Measurements from ENCODE around the gene ATP6V0A4. TPM values are rescaled to one million over a fixed set of nuclear protein-coding genes. Genes with fewer than 3 reads are reported as not detected.

The ATP6V0A4 gene
- total RNA-seq, 6 experiments from 2014 or later: not detected

DNA sequence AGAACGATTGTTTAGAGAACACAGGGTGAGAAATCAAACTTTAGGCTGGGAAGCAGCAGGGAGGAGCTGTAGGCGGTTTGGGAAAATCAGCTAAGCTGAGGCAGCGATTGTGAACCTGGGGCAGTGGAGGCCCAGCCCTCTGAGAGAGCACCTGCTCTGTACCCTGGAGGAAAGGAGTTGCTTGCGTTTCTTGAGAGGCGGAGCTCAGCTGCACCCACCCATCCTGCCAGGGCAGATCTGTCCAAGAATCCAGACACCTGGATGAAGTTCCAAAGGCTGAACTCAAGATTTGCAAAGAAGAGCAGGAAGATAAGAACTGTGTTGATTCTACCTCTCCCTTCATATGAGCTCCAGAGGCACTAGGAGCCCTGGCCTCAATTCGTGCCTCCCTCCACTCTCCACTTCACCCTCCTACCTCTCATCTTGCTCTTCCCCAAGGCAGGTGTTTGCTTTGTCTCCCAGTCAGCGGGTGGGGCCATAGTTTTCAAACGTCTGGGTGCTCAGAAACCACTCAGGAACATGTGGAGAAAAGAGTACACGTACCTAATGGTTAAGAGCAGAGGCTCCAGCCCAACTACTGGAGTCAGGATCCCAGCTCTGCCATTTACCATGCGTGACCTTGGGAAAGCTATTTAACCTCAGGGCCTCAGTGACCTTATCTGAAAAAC is 21.7 kb downstream of the ATP6V0A4 start:
- 63% methylated on average over 9 of the region's 10 CpGs for WGBS (ENCODE audit: insufficient coverage, low coverage, low lambda C conversion rate, missing lambda C conversion rate)
- no peak overlapping the region for H3K27ac ChIP-seq
- H3K36me3 ChIP-seq: no peaks in the 10 kb centered on the region
- no peak for DNase-seq
- no peak for ATAC-seq
- TF ChIP-seq POLR2A (IDR thresholded peaks at IDR 0.05) (no peak), CTCF (IDR thresholded peaks at IDR 0.05) (no peak)
- H3K27me3 ChIP-seq: no peaks in the 10 kb centered on the region
- no peaks in the 10 kb centered on the region for H3K9me3 ChIP-seq
- no peak overlapping the region for H3K4me3 ChIP-seq
- no peaks in the 10 kb centered on the region for H3K4me1 ChIP-seq
- intact Hi-C loops (cut with DNase I): no loop called here

GRCh38 chr7:138773817-138774216 is 24.2 kb downstream of the ATP6V0A4 start:
- no CpG with 5 or more reads among the region's 12 CpGs for WGBS (ENCODE audit: insufficient coverage, low coverage, low lambda C conversion rate, missing lambda C conversion rate)
- Histone ChIP-seq H3K27me3 (no peaks in the 10 kb centered on the region), H3K9me3 (no peaks in the 10 kb centered on the region), H3K36me3 (no peaks in the 10 kb centered on the region), H3K4me1 (no peaks in the 10 kb centered on the region), H3K4me3 (no peak overlapping the region), H3K27ac (no peak overlapping the region)
- no peak for TF ChIP-seq POLR2A (IDR thresholded peaks at IDR 0.05)
- no peak for TF ChIP-seq CTCF (IDR thresholded peaks at IDR 0.05)
- intact Hi-C loops (cut with DNase I): no loop called here
- ATAC-seq: peak in 1 of 4 donors; percentile 18
- DNase-seq: no peak

GRCh38 chr7:138773176-138773575 is 24.8 kb downstream of the ATP6V0A4 start:
- Histone ChIP-seq H3K27me3 (no peaks in the 10 kb centered on the region), H3K27ac (no peak overlapping the region), H3K4me1 (no peaks in the 10 kb centered on the region), H3K36me3 (no peaks in the 10 kb centered on the region), H3K4me3 (no peak overlapping the region), H3K9me3 (no peaks in the 10 kb centered on the region)
- 77% methylated on average over 3 of the region's 9 CpGs for WGBS (ENCODE audit: insufficient coverage, low coverage, low lambda C conversion rate, missing lambda C conversion rate)
- no peak for DNase-seq
- peak in 1 of 4 donors; percentile 19 for ATAC-seq
- intact Hi-C loops (cut with DNase I): no loop called here
- TF ChIP-seq POLR2A (IDR thresholded peaks at IDR 0.05) (no peak), CTCF (IDR thresholded peaks at IDR 0.05) (no peak)

GRCh38 chr7:138770904-138771303 is 27.1 kb downstream of the ATP6V0A4 start:
- Histone ChIP-seq H3K4me1 (no peaks in the 10 kb centered on the region), H3K27ac (no peak overlapping the region), H3K36me3 (no peaks in the 10 kb centered on the region), H3K4me3 (no peak overlapping the region), H3K27me3 (no peaks in the 10 kb centered on the region), H3K9me3 (no peaks in the 10 kb centered on the region)
- ATAC-seq: no peak
- WGBS (ENCODE audit: insufficient coverage, low coverage, low lambda C conversion rate, missing lambda C conversion rate): 86% methylated on average over 8 of the region's 8 CpGs
- DNase-seq: no peak
- intact Hi-C loops (cut with DNase I): no loop called here
- TF ChIP-seq POLR2A (IDR thresholded peaks at IDR 0.05) (no peak), CTCF (IDR thresholded peaks at IDR 0.05) (no peak)
